DMS 273 treated with DMSO at 0.1 percent for 48 hours (cell line): ENCODE data around the gene AFP.
"Not testable (repeated sequence)": the region's sequence is repeated elsewhere in the genome, so short reads cannot be mapped to it uniquely, and the experiment has no call there.

ENCODE experiments used
- DNase-seq: peaks from one replicate; lab custom pipeline; 2025; lab: John Stamatoyannopoulos, UW

The AFP gene

DNA sequence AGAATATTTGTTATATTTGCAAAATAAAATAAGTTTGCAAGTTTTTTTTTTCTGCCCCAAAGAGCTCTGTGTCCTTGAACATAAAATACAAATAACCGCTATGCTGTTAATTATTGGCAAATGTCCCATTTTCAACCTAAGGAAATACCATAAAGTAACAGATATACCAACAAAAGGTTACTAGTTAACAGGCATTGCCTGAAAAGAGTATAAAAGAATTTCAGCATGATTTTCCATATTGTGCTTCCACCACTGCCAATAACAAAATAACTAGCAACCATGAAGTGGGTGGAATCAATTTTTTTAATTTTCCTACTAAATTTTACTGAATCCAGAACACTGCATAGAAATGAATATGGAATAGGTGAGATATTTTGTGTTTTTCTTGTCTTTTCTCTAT, at the start of gene AFP:
Gene AFP (plus strand): TSS at position 238 of the 400 bp plus-strand sequence. CDS start 42 bp downstream, at position 280.
- DNase-seq, result no peak

DNA sequence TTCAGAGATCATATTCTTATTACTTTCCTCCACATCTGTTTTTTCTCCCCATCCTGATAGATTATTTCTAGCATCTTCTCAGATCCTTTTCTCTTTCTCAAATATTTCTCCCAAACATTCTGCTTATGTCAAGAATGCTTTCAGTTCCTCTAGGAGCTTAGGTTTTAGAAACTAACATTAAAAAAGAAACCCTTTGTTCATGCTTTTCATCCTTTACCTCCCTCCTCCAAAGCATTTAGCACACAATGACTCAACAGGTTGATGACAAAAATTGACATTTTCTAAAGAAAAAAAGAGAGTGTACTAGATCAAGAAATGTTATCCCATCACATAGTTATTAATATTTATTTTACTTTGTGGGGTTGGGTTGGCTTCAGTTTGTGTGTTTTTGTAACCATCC, 48.5 kb upstream of the AFP start:
- DNase-seq, result no peak

DNA sequence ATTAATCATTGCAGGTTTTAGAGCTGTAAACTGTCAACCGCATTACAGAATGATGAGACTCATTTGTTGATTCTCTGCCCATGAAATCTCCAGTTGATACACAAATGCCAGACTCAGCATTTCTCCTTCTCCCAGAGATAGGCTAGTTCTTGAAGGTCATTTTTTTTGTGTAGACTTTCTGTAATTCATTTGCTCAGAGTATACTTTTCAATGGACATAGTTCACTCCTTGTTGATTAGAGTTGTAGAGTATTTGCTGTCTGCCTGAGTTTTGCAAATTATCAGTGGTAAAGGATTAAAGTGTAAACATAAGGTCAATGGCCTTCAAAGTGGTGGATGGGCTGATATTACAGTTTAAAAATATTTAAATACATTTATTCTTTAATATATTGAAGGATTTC, 47.1 kb upstream of the AFP start:
- no peak for DNase-seq

DNA sequence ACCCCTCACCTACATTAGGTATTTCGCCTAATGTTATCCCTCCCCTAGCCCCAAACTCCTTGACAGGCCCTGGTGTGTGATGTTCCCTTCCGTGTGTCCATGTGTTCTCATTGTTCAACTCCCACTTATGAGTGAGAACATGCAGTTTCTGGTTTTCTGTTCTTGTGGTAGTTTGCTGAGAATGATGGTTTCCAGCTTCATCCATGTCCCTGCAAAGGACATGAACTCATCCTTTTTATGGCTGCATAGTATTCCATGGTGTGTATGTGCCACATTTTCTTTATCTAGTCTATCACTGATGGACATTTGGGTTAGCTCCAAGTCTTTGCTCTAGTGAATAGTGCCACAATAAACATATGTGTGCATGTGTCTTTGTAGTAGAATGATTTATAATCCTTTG, 46.4 kb upstream of the AFP start:
- not testable (repeated sequence) for DNase-seq

DNA sequence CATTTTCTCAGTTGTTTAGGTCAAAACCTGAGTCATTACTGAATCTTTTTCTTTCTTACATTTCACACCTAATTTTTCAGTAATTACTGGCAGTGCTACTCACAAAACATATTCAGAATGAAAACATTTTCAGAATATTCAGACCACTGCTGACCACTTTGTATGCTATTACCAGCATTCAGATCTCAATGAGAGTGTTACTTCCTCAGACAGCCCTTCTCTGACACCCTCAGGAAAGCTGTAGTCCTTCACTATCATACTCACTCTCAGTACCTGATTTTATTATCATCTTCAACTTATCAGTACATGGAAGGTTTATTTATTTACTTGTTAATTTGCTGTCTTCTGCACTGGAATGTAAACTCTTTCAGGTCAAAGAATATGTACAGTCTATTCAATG, 44.2 kb upstream of the AFP start:
- no peak for DNase-seq

DNA sequence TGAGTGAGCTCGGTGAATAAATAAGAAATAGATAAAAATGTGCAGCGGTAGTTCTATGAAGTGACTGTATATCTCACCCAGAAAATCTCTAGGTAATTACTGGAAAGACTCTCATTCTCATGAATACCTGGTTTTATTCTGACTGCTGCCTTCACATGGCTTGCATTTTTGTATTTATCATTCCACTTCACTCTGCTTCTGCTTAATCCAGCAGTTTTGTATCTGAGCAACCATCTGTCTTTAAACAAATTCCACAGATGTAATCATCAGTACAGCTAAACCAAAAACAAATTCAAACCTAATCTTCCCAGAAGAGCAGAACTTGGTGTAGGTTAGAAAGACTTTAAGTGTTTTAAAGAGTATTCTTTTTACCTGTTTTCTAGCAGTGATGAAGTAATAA, 43.1 kb upstream of the AFP start:
- DNase-seq, result no peak

DNA sequence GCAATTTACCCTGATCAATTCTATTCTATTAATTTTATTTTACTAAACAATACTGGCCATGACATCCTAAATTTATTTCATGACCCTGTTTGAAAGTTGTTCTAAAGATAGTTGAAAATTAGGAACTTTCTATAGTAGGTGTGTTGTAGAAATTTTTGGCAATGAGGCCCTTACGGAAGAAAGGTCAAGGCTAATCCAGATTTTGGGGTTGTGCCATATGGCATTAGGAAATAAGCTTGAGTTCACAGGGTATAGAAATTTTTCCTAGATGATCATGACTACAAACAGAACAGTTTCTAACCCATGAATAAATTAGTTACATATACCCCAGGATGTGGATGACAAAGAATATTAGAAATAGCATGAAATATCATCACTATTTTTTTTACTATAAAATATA, 39.7 kb upstream of the AFP start:
- DNase-seq, result no peak

DNA sequence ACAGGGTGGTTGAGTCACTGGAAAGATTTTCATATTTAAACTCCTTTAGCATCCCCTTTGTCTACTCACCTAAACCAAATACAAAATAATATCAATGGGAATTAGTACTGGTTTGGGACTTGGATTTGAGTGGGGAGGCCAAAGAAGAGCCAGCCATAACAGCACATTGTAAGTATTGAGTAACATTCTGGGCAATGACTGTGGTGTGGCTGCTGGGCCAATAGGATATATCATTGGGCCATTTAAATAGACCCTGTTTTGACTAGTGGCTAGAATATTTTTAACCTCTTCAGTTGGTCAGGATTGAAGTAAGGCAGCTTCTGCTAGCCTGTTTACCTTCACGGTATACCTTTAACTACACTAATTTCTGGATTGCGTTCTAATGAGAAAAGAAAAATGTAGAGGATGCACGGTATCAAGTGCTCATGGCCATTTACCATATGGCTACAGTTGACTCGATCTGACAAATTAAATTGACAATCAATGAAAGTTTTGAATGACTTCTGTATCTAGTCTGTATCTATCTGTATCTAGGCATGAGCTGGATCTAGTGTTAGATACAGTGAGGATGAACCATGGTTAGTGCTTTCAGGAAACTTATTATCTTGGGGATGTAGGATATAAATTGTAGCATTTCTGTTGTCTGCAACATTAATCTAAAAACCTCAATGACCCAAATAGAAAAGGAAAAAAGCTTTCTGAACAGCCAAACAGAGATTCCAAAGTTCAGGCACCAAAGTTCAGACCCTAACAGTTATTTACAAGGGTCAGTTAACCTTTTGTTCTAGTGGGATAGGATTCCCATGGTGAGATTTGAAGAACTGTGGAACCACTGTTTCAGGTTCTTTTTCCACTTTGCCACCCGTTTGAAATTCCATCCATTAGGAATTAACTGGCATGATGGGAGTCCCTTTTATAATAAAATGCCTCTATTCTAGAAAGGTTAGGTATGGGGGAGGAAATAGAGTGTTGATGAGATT, 38.7 kb upstream of the AFP start:
- DNase-seq, result no peak

DNA sequence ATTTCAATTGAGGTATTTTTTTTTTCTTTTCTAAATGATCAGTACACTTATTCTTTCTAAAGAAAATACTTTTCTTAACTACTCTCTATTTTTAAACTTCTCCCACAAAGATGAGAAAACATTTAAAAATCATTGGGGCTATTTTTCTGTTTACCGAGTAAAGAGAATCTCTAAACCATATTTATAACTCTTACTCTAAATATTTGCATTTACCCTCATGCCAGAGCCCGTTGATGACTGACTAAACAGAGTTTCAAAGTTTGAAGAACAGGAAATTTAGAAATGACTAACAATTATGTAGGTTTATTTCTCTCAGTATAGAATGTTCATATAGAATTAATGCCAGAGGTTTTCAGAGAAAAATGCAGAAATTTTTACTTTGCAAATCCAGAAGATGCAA, 34.6 kb upstream of the AFP start:
- DNase-seq, result no peak

DNA sequence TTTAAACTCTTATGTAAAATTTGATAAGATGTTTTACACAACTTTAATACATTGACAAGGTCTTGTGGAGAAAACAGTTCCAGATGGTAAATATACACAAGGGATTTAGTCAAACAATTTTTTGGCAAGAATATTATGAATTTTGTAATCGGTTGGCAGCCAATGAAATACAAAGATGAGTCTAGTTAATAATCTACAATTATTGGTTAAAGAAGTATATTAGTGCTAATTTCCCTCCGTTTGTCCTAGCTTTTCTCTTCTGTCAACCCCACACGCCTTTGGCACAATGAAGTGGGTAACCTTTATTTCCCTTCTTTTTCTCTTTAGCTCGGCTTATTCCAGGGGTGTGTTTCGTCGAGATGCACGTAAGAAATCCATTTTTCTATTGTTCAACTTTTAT, 32.0 kb upstream of the AFP start, which contains the start of gene ALB:
Gene ALB (plus strand): TSS at position 246 of the 400 bp plus-strand sequence. CDS start 41 bp downstream, at position 287.
- DNase-seq, result no peak

DNA sequence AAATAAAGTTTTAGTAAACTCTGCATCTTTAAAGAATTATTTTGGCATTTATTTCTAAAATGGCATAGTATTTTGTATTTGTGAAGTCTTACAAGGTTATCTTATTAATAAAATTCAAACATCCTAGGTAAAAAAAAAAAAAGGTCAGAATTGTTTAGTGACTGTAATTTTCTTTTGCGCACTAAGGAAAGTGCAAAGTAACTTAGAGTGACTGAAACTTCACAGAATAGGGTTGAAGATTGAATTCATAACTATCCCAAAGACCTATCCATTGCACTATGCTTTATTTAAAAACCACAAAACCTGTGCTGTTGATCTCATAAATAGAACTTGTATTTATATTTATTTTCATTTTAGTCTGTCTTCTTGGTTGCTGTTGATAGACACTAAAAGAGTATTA, 31.6 kb upstream of the AFP start:
- no peak for DNase-seq

DNA sequence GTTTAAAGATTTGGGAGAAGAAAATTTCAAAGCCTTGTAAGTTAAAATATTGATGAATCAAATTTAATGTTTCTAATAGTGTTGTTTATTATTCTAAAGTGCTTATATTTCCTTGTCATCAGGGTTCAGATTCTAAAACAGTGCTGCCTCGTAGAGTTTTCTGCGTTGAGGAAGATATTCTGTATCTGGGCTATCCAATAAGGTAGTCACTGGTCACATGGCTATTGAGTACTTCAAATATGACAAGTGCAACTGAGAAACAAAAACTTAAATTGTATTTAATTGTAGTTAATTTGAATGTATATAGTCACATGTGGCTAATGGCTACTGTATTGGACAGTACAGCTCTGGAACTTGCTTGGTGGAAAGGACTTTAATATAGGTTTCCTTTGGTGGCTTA, 30.9 kb upstream of the AFP start:
- DNase-seq, result no peak

DNA sequence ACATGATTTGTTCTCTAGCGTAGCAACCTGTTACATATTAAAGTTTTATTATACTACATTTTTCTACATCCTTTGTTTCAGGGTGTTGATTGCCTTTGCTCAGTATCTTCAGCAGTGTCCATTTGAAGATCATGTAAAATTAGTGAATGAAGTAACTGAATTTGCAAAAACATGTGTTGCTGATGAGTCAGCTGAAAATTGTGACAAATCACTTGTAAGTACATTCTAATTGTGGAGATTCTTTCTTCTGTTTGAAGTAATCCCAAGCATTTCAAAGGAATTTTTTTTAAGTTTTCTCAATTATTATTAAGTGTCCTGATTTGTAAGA, 29.5 kb upstream of the AFP start:
- no peak for DNase-seq

DNA sequence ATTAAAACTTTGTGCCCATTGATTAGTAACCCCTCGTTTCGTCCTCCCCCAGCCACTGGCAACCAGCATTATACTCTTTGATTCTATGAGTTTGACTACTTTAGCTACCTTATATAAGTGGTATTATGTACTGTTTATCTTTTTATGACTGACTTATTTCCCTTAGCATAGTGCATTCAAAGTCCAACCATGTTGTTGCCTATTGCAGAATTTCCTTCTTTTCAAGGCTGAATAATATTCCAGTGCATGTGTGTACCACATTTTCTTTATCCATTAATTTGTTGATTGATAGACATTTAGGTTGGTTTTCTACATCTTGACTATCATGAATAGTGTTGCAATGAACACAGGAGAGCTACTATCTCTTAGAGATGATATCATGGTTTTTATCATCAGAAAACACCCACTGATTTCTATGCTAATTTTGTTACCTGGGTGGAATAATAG, 28.8 kb upstream of the AFP start:
- no peak for DNase-seq

DNA sequence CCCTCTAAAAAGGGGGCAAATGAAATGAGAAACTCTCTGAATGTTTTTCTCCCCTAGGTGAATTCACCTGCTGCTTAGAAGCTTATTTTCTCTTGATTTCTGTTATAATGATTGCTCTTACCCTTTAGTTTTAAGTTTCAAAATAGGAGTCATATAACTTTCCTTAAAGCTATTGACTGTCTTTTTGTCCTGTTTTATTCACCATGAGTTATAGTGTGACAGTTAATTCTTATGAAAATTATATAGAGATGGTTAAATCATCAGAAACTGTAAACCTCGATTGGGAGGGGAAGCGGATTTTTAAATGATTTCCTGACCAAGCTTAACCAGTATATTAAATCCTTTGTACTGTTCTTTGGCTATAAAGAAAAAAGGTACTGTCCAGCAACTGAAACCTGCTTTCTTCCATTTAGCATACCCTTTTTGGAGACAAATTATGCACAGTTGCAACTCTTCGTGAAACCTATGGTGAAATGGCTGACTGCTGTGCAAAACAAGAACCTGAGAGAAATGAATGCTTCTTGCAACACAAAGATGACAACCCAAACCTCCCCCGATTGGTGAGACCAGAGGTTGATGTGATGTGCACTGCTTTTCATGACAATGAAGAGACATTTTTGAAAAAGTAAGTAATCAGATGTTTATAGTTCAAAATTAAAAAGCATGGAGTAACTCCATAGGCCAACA, 27.7 kb upstream of the AFP start:
- DNase-seq, result no peak

DNA sequence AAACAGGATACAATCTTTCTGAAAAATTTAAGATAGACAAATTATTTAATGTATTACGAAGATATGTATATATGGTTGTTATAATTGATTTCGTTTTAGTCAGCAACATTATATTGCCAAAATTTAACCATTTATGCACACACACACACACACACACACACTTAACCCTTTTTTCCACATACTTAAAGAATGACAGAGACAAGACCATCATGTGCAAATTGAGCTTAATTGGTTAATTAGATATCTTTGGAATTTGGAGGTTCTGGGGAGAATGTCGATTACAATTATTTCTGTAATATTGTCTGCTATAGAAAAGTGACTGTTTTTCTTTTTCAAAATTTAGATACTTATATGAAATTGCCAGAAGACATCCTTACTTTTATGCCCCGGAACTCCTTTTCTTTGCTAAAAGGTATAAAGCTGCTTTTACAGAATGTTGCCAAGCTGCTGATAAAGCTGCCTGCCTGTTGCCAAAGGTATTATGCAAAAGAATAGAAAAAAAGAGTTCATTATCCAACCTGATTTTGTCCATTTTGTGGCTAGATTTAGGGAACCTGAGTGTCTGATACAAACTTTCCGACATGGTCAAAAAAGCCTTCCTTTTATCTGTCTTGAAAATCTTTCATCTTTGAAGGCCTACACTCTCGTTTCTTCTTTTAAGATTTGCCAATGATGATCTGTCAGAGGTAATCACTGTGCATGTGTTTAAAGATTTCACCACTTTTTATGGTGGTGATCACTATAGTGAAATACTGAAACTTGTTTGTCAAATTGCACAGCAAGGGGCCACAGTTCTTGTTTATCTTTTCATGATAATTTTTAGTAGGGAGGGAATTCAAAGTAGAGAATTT, 26.8 kb upstream of the AFP start:
- DNase-seq, result no peak

DNA sequence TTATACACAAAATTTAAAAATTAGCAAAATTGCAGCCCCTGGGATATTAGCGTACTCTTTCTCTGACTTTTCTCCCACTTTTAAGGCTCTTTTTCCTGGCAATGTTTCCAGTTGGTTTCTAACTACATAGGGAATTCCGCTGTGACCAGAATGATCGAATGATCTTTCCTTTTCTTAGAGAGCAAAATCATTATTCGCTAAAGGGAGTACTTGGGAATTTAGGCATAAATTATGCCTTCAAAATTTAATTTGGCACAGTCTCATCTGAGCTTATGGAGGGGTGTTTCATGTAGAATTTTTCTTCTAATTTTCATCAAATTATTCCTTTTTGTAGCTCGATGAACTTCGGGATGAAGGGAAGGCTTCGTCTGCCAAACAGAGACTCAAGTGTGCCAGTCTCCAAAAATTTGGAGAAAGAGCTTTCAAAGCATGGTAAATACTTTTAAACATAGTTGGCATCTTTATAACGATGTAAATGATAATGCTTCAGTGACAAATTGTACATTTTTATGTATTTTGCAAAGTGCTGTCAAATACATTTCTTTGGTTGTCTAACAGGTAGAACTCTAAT, 26.0 kb upstream of the AFP start:
- DNase-seq, result no peak

DNA sequence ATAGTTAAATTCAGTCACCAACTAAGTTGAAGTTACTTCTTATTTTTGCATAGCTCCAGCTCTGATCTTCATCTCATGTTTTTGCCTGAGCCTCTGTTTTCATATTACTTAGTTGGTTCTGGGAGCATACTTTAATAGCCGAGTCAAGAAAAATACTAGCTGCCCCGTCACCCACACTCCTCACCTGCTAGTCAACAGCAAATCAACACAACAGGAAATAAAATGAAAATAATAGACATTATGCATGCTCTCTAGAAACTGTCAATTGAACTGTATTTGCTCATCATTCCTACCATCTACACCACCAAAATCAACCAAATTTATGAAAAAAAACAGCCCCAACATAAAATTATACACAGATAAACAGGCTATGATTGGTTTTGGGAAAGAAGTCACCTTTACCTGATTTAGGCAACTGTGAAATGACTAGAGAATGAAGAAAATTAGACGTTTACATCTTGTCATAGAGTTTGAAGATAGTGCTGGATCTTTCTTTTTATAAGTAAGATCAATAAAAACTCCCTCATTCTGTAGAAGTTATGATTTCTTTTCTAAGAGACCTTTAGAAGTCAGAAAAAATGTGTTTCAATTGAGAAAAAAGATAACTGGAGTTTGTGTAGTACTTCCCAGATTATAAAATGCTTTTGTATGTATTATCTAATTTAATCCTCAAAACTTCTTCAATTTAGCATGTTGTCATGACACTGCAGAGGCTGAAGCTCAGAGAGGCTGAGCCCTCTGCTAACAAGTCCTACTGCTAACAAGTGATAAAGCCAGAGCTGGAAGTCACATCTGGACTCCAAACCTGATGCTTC, 24.9 kb upstream of the AFP start:
- DNase-seq, result no peak

DNA sequence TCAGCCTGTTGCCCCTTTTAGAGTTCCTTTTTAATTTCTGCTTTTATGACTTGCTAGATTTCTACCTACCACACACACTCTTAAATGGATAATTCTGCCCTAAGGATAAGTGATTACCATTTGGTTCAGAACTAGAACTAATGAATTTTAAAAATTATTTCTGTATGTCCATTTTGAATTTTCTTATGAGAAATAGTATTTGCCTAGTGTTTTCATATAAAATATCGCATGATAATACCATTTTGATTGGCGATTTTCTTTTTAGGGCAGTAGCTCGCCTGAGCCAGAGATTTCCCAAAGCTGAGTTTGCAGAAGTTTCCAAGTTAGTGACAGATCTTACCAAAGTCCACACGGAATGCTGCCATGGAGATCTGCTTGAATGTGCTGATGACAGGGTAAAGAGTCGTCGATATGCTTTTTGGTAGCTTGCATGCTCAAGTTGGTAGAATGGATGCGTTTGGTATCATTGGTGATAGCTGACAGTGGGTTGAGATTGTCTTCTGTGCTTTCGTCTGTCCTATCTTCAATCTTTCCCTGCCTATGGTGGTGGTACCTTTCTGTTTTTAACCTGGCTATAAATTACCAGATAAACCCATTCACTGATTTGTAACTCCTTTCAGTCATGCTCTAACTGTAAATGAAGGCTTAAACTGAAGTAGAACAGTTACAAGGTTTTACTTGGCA, 24.1 kb upstream of the AFP start:
- no peak for DNase-seq

DNA sequence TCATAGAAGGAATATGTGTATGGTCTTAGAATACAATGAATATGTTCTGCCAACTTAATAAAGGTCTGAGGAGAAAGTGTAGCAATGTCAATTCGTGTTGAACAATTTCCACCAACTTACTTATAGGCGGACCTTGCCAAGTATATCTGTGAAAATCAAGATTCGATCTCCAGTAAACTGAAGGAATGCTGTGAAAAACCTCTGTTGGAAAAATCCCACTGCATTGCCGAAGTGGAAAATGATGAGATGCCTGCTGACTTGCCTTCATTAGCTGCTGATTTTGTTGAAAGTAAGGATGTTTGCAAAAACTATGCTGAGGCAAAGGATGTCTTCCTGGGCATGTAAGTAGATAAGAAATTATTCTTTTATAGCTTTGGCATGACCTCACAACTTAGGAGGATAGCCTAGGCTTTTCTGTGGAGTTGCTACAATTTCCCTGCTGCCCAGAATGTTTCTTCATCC, 22.7 kb upstream of the AFP start:
- DNase-seq, result no peak

DNA sequence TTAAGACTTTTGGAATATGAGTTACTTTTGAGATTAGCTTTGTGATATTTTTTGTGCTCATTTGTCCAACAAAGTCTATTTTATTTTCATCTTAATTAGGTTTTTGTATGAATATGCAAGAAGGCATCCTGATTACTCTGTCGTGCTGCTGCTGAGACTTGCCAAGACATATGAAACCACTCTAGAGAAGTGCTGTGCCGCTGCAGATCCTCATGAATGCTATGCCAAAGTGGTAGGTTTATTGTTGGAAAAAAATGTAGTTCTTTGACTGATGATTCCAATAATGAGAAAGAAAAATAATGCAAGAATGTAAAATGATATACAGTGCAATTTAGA, 21.1 kb upstream of the AFP start:
- DNase-seq, result no peak
